K562 (cell line): ENCODE data around the gene ATP12A. TPM values are rescaled to one million over a fixed set of nuclear protein-coding genes. Genes with fewer than 3 reads are reported as not detected.

Experiments used
- ATAC-seq: fragments of 200-7000 bp; cut with Tn5 transposase; 3 replicates; pipeline ENCODE4 v1.9.1; 2020; ENCODE audit warnings: moderate library complexity
- BruUV-seq: library from RNA; stranded (reverse); fragments of 400-500 nt; replicated peaks from 2 replicates; lab custom pipeline; 2021; lab: Mats Ljungman, UMichigan
- CTCF ChIA-PET: fragments of 300-600 bp; formaldehyde crosslinking; extraction: SDS; loops from one replicate; lab custom pipeline; 2021; ENCODE audit warnings: low intra/inter-chr PET ratio; lab: Yijun Ruan, JAX
- POLR2A ChIA-PET: fragments of 300-600, 350-650 bp; sonication (Branson Sonifier 250); formaldehyde crosslinking; extraction: SDS; loops from one replicate; lab custom pipeline; 2021; ENCODE audit warnings: antibody characterized with exemption, inconsistent platforms; lab: Yijun Ruan, JAX
- DNase-seq, 4 experiments: peaks; one replicate each; pipeline versions ENCODE4 v3.0.0 to v3.0.0-alpha.2; 2011 to 2018; ENCODE audit warnings: low spot score in 3 of 4, mixed read lengths in 3 of 4; ENCODE audit errors: extremely low read depth in 1 of 4
- FAIRE-seq: peaks from 2 replicates; lab custom pipeline; 2011; peaks lifted over from hg19 to GRCh38; lab: Jason Lieb, UNC
- H2AFZ ChIP-seq: 2 replicates; pipeline ENCODE4 v1.6.0; 2011; ENCODE audit warnings: low read depth, low read length, control low read depth, inconsistent platforms
- H3K27ac ChIP-seq: fragments of 200-600 bp; 3 replicates; pipeline ENCODE4 v1.8.0; 2011; ENCODE audit warnings: low read depth, mild to moderate bottlenecking, control low read depth, inconsistent platforms, low read length, moderate library complexity, mixed read lengths; ENCODE audit errors: extremely low read depth
- H3K27me3 ChIP-seq, 2 experiments: fragments of 300-600 bp in 1 of 2; 2 replicates in 1 of 2; 3 replicates in 1 of 2; pipeline versions ENCODE4 v1.6.0 to v1.8.0; 2011; ENCODE audit warnings: inconsistent platforms in 2 of 2, low read length in 2 of 2, mild to moderate bottlenecking in 1 of 2, mixed read lengths in 1 of 2, moderate library complexity in 1 of 2; ENCODE audit not compliant: control insufficient read depth in 2 of 2, insufficient read depth in 2 of 2
- H3K36me3 ChIP-seq: fragments of 300-600 bp; 3 replicates; pipeline ENCODE4 v1.8.0; 2011; ENCODE audit warnings: mild to moderate bottlenecking, low read length, inconsistent platforms; ENCODE audit not compliant: control insufficient read depth, insufficient read depth
- H3K4me1 ChIP-seq, 2 experiments: fragments of 200-600 bp in 1 of 2; replicated peaks in 1 of 2; 2 replicates in 1 of 2; 3 replicates in 1 of 2; pipeline versions ENCODE4 v1.5.1 to v1.8.0; 2011; ENCODE audit warnings: inconsistent platforms in 2 of 2, low read length in 2 of 2, mild to moderate bottlenecking in 1 of 2, mixed read lengths in 1 of 2, moderate library complexity in 1 of 2; ENCODE audit not compliant: control insufficient read depth in 2 of 2, insufficient read depth in 2 of 2
- H3K4me2 ChIP-seq: 2 replicates; pipeline ENCODE4 v1.6.1; 2011; ENCODE audit warnings: low read length, control low read depth, inconsistent platforms, mixed read lengths; ENCODE audit not compliant: insufficient read depth
- H3K4me3 ChIP-seq: fragments of 200-600 bp; sonication (generic), shearing (Covaris generic); 2 replicates; pipeline ENCODE4 v1.5.1; 2016; ENCODE audit warnings: control low read depth, inconsistent platforms
- H3K79me2 ChIP-seq: fragments of 200-600 bp; 3 replicates; pipeline ENCODE4 v1.8.0; 2011; ENCODE audit warnings: low read length, inconsistent platforms; ENCODE audit not compliant: control insufficient read depth, insufficient read depth
- H3K9ac ChIP-seq, 2 experiments: 2 replicates each; pipeline versions ENCODE4 v1.6.0 to v1.6.1; 2011; ENCODE audit warnings: low read depth in 2 of 2, low read length in 2 of 2, control low read depth in 1 of 2, inconsistent platforms in 1 of 2, mild to moderate bottlenecking in 1 of 2, mixed read lengths in 1 of 2; ENCODE audit not compliant: insufficient read depth in 1 of 2
- H3K9me1 ChIP-seq: one replicate; pipeline ENCODE4 v1.6.0; 2011; ENCODE audit warnings: inconsistent platforms, mild to moderate bottlenecking, low read length, moderate library complexity; ENCODE audit not compliant: control insufficient read depth, insufficient read depth
- H3K9me3 ChIP-seq: replicated peaks from 2 replicates; pipeline ENCODE4 v1.5.1; 2011; ENCODE audit warnings: low read depth, low read length, inconsistent platforms; ENCODE audit not compliant: control insufficient read depth, insufficient read depth
- H4K20me1 ChIP-seq: replicated peaks from 2 replicates; pipeline ENCODE4 v1.6.1; 2011; ENCODE audit warnings: low read length, inconsistent platforms, mixed read lengths; ENCODE audit not compliant: control insufficient read depth, insufficient read depth
- NR2C2 ChIP-seq, 2 experiments: fragments of 200-800 bp in 1 of 2; sonication (Bioruptor generic) in 1 of 2; sonication (generic) in 1 of 2; formaldehyde crosslinking in 1 of 2; IDR thresholded peaks; 2 replicates each; pipeline versions ENCODE4 v1.6.1 to v1.8.0; 2016 to 2022; ENCODE audit warnings: mild to moderate bottlenecking in 1 of 2, missing compliant biosample characterization in 1 of 2, missing genetic modification characterization in 1 of 2, missing genetic modification reagents in 1 of 2
- TCFL5 ChIP-seq: fragments of 250-450 bp; sonication (Bioruptor Pico); conservative IDR thresholded peaks from 2 replicates; pipeline ENCODE4 v1.6.1; 2021; ENCODE audit warnings: mild to moderate bottlenecking, moderate library complexity, matching md5 sums
- WGBS: fragments of 100-300 bp; shearing (Covaris generic); methylation state at CpG from one replicate; pipeline ENCODE4 v1.1.6; 2016; ENCODE audit warnings: low coverage, mixed read lengths; ENCODE audit not compliant: insufficient coverage; ENCODE audit errors: missing lambda C conversion rate; 5-methylcytosine and 5-hydroxymethylcytosine counted together
- in situ Hi-C: fragments of 300-500 bp; cut with MboI; formaldehyde crosslinking; loops from 4 replicates; pipeline ENCODE4 v1.15.0; 2018; ENCODE audit warnings: inconsistent platforms, mixed read lengths
- intact Hi-C: fragments of 100-400 bp; cut with micrococcal nuclease; formaldehyde crosslinking; loops from 2 replicates; pipeline ENCODE4 v1.14.2; 2022
- polyA plus RNA-seq, 8 experiments: library from polyadenylated mRNA; depleted of rRNA in 4 of 8; stranded (reverse) in 5 of 8; unstranded in 3 of 8; fragments of >200 nt; fragmentation: Nextera tagmentation in 2 of 8; fragmentation: Illumina TruSeq in 1 of 8; extraction: Ambion mirVana in 2 of 8; extraction: Trizol in 1 of 8; gene quantifications; 2 replicates each; pipeline versions ENCODE4 v1.2.1 to v1.2.3, GENCODE V29; 2011 to 2014; ENCODE audit warnings: inconsistent platforms in 1 of 8, missing spikeins in 1 of 8
- total RNA-seq, 7 experiments: library from RNA; depleted of rRNA in 6 of 7; stranded (reverse); fragments of >200 nt in 6 of 7; fragmentation: Illumina TruSeq in 2 of 7; extraction: Trizol in 2 of 7; gene quantifications; 2 replicates each; pipeline versions ENCODE4 v1.2.1 to v1.2.3, GENCODE V29; 2011 to 2021; ENCODE audit warnings: low replicate concordance in 1 of 7
- TF ChIP-seq, protein P1 (sequence below): sonication (generic); formaldehyde crosslinking; IDR thresholded peaks from 2 replicates; pipeline ENCODE4 v1.8.1; 2023; ENCODE audit warnings: mild to moderate bottlenecking, missing genetic modification reagents

The ATP12A gene
- total and polyA plus RNA-seq, 9 of the 15 experiments (the other 6 are each of a cell fraction or from before 2014, with no cell fraction given): not detected

DNA sequence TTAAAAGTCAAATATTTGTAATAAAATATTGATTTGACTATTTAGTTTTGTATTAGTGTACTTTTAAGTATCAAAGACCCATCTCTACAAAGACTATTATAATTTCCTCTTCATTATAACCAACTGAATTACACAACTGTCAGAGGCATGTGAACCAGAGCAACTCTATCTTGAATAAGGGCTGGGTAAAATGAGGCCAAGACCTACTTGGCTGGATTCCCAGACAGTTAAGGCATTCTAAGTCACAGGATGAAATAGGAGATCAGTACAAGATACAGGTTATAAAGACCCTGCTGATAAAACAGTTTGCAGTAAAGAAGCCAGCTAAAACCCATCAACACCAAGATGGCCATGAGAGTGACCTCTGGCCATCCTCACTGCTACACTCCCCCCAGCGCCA, 36.2 kb upstream of the ATP12A start:
- ChIA-PET CTCF (no interaction called here), POLR2A (no interaction called here)
- H3K36me3 ChIP-seq: no peaks in the 10 kb centered on the region
- TF ChIP-seq, protein P1, sequence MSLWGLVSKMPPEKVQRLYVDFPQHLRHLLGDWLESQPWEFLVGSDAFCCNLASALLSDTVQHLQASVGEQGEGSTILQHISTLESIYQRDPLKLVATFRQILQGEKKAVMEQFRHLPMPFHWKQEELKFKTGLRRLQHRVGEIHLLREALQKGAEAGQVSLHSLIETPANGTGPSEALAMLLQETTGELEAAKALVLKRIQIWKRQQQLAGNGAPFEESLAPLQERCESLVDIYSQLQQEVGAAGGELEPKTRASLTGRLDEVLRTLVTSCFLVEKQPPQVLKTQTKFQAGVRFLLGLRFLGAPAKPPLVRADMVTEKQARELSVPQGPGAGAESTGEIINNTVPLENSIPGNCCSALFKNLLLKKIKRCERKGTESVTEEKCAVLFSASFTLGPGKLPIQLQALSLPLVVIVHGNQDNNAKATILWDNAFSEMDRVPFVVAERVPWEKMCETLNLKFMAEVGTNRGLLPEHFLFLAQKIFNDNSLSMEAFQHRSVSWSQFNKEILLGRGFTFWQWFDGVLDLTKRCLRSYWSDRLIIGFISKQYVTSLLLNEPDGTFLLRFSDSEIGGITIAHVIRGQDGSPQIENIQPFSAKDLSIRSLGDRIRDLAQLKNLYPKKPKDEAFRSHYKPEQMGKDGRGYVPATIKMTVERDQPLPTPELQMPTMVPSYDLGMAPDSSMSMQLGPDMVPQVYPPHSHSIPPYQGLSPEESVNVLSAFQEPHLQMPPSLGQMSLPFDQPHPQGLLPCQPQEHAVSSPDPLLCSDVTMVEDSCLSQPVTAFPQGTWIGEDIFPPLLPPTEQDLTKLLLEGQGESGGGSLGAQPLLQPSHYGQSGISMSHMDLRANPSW (CRISPR knock-in tag): no peak
- TF ChIP-seq NR2C2 (CRISPR knock-in tag; IDR thresholded peaks at IDR 0.05) (no peak), NR2C2 (tag; IDR thresholded peaks at IDR 0.05) (0 out of 2 replicates have a peak, but pooled peaks have one; percentile 26), TCFL5 (CRISPR knock-in tag) (no peak)
- 0% methylated on average over 1 of the region's 1 CpG for WGBS
- no peak overlapping the region for H3K4me3 ChIP-seq
- H3K79me2 ChIP-seq: no peaks in the 10 kb centered on the region
- H3K9me3 ChIP-seq: no peaks in the 10 kb centered on the region
- H3K4me2 ChIP-seq: no peak overlapping the region
- DNase-seq (no peak), ATAC-seq (no peak), FAIRE-seq (no peak)
- no TSS peak for BruUV-seq
- H2AFZ ChIP-seq: no peak overlapping the region
- H3K27me3 ChIP-seq: peaks cover 0 to 2% of the 10 kb centered on the region in 2 experiments; a peak in 1 of 5 replicates
- H3K9me1 ChIP-seq: no peaks in the 10 kb centered on the region
- no peak overlapping the region for H3K27ac ChIP-seq
- in situ Hi-C loops: no loop called here
- H3K4me1 ChIP-seq: no peaks in the 10 kb centered on the region
- H4K20me1 ChIP-seq: no peaks in the 10 kb centered on the region
- no peak overlapping the region for H3K9ac ChIP-seq
- intact Hi-C loops: no loop called here
